ENCODE results near the gene ARRB2. TPM values are rescaled to one million over a fixed set of nuclear protein-coding genes. Genes with fewer than 3 reads are reported as not detected.

Gene ARRB2
- total and polyA plus RNA-seq, 2 of the 13 experiments (the other 11 are each of a cell fraction or from before 2014, with no cell fraction given): 21.5 to 49.2 TPM

- TF ChIP-seq ZNF670 (CRISPR knock-in tag; IDR thresholded peaks at IDR 0.05; ENCODE audit: borderline replicate concordance) (no peak), BRD4 (CRISPR knock-in tag; IDR thresholded peaks at IDR 0.05) (no peak), NR1H2 (CRISPR knock-in tag; IDR thresholded peaks at IDR 0.05; ENCODE audit: borderline replicate concordance, low read depth) (no peak), ZNF3 (CRISPR knock-in tag; IDR thresholded peaks at IDR 0.05) (no peak), SIX1 (CRISPR knock-in tag; IDR thresholded peaks at IDR 0.05; ENCODE audit: borderline replicate concordance) (no peak), CHD2 (IDR thresholded peaks at IDR 0.05; ENCODE audit: low read depth, low read length) (no peak), ZNF773 (CRISPR knock-in tag; IDR thresholded peaks at IDR 0.05; ENCODE audit: borderline replicate concordance) (no peak), CREB3 (CRISPR knock-in tag; IDR thresholded peaks at IDR 0.05) (no peak), ZNF782 (CRISPR knock-in tag; IDR thresholded peaks at IDR 0.05; ENCODE audit: borderline replicate concordance) (no peak), KMT2B (CRISPR knock-in tag; IDR thresholded peaks at IDR 0.05) (no peak), CERS6 (CRISPR knock-in tag; IDR thresholded peaks at IDR 0.05) (no peak), ZNF7 (CRISPR knock-in tag; IDR thresholded peaks at IDR 0.05) (no peak), ZNF569 (CRISPR knock-in tag; IDR thresholded peaks at IDR 0.05; ENCODE audit: borderline replicate concordance) (no peak), PHF20 (CRISPR knock-in tag; IDR thresholded peaks at IDR 0.05) (no peak), ZNF33B (CRISPR knock-in tag; IDR thresholded peaks at IDR 0.05) (no peak; the same call in 1 of the 2 replicates), MLLT10 (CRISPR knock-in tag; IDR thresholded peaks at IDR 0.05) (no peak), FOSL1 (CRISPR knock-in tag; IDR thresholded peaks at IDR 0.05; ENCODE audit: borderline replicate concordance) (no peak), ZNF44 (CRISPR knock-in tag; IDR thresholded peaks at IDR 0.05) (no peak), REPIN1 (CRISPR knock-in tag; IDR thresholded peaks at IDR 0.05; ENCODE audit: borderline replicate concordance, low read depth) (peak; percentile 58), LCORL (IDR thresholded peaks at IDR 0.05) (no peak), LCORL (CRISPR knock-in tag; IDR thresholded peaks at IDR 0.05) (peak; percentile 84)
- TF ChIP-seq, protein P1, sequence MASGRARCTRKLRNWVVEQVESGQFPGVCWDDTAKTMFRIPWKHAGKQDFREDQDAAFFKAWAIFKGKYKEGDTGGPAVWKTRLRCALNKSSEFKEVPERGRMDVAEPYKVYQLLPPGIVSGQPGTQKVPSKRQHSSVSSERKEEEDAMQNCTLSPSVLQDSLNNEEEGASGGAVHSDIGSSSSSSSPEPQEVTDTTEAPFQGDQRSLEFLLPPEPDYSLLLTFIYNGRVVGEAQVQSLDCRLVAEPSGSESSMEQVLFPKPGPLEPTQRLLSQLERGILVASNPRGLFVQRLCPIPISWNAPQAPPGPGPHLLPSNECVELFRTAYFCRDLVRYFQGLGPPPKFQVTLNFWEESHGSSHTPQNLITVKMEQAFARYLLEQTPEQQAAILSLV (CRISPR knock-in tag; IDR thresholded peaks at IDR 0.05; ENCODE audit: borderline replicate concordance): no peak
- TF ChIP-seq, protein P2, sequence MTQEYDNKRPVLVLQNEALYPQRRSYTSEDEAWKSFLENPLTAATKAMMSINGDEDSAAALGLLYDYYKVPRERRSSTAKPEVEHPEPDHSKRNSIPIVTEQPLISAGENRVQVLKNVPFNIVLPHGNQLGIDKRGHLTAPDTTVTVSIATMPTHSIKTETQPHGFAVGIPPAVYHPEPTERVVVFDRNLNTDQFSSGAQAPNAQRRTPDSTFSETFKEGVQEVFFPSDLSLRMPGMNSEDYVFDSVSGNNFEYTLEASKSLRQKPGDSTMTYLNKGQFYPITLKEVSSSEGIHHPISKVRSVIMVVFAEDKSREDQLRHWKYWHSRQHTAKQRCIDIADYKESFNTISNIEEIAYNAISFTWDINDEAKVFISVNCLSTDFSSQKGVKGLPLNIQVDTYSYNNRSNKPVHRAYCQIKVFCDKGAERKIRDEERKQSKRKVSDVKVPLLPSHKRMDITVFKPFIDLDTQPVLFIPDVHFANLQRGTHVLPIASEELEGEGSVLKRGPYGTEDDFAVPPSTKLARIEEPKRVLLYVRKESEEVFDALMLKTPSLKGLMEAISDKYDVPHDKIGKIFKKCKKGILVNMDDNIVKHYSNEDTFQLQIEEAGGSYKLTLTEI (CRISPR knock-in tag; conservative IDR thresholded peaks at IDR 0.05): no peak
- TF ChIP-seq, protein P3, sequence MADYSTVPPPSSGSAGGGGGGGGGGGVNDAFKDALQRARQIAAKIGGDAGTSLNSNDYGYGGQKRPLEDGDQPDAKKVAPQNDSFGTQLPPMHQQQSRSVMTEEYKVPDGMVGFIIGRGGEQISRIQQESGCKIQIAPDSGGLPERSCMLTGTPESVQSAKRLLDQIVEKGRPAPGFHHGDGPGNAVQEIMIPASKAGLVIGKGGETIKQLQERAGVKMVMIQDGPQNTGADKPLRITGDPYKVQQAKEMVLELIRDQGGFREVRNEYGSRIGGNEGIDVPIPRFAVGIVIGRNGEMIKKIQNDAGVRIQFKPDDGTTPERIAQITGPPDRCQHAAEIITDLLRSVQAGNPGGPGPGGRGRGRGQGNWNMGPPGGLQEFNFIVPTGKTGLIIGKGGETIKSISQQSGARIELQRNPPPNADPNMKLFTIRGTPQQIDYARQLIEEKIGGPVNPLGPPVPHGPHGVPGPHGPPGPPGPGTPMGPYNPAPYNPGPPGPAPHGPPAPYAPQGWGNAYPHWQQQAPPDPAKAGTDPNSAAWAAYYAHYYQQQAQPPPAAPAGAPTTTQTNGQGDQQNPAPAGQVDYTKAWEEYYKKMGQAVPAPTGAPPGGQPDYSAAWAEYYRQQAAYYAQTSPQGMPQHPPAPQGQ (CRISPR knock-in tag; IDR thresholded peaks at IDR 0.05; ENCODE audit: borderline replicate concordance): 0 out of 2 replicates have a peak, but pooled peaks have one; percentile 76
These were observed at the start of gene ARRB2 (continued) for GRCh38 chr17:4709794-4710692.

Measured in HepG2 (cell line).